Epithelial cell of esophagus (primary cell): Measurements from ENCODE around the gene IVL.

Source experiments
- DNase-seq: peaks from one replicate; pipeline ENCODE4 v3.0.0; 2010; ENCODE audit warnings: low read depth
- H3K4me3 ChIP-seq: 2 replicates; pipeline ENCODE4 v1.5.1; 2011; ENCODE audit warnings: mild to moderate bottlenecking, low read length, control low read depth
- CTCF ChIP-seq: IDR thresholded peaks from 2 replicates; pipeline ENCODE4 v1.5.1; 2011; ENCODE audit warnings: low read depth, mild to moderate bottlenecking, low read length, control low read depth, inconsistent platforms; ENCODE audit not compliant: insufficient read depth; ENCODE audit errors: missing control alignments

The IVL gene

GRCh38 chr1:152869808-152870419, 38.4 kb upstream of the IVL start:
- no peak overlapping the region for H3K4me3 ChIP-seq
- peak; percentile 93 for TF ChIP-seq CTCF
- peak; percentile 77 for DNase-seq

- no peak overlapping the region for H3K4me3 ChIP-seq
- TF ChIP-seq CTCF, result peak; percentile 83
- peak; percentile 84 for DNase-seq
Measured at GRCh38 chr1:152870831-152871730, 37.3 kb upstream of the IVL start.

GRCh38 chr1:152871731-152872126, 36.6 kb upstream of the IVL start:
- DNase-seq, result no peak
- H3K4me3 ChIP-seq, result no peak overlapping the region
- no peak for TF ChIP-seq CTCF

GRCh38 chr1:152873495-152873894, 34.9 kb upstream of the IVL start:
- no peak overlapping the region for H3K4me3 ChIP-seq
- no peak for TF ChIP-seq CTCF
- peak; percentile 49 for DNase-seq

- no peak overlapping the region for H3K4me3 ChIP-seq
- no peak for DNase-seq
- TF ChIP-seq CTCF, result no peak
Measured at GRCh38 chr1:152876827-152877226, 31.5 kb upstream of the IVL start.

GRCh38 chr1:152878042-152878441, 30.3 kb upstream of the IVL start, which contains the start of gene SMCP:
Gene SMCP (plus strand): TSS chr1:152878322. CDS start chr1:152884423, 6,101 bp downstream.
- no peak for DNase-seq
- TF ChIP-seq CTCF, result peak; percentile 33
- H3K4me3 ChIP-seq, result no peak within 1 kb of the TSS
